GM18498 (cell line): ENCODE data around the gene TLR2.

Source experiments
- ATAC-seq: cut with Tn5 transposase; IDR thresholded peaks from one replicate; pipeline ENCODE4 v1.9.1; 2021; ENCODE audit warnings: mild to moderate bottlenecking, moderate library complexity; ENCODE audit not compliant: unreplicated experiment

TLR2 gene

GRCh38 chr4:153728660-153729059 lies 44.6 kb downstream of the TLR2 start:
- peak; percentile 54 for ATAC-seq

DNA sequence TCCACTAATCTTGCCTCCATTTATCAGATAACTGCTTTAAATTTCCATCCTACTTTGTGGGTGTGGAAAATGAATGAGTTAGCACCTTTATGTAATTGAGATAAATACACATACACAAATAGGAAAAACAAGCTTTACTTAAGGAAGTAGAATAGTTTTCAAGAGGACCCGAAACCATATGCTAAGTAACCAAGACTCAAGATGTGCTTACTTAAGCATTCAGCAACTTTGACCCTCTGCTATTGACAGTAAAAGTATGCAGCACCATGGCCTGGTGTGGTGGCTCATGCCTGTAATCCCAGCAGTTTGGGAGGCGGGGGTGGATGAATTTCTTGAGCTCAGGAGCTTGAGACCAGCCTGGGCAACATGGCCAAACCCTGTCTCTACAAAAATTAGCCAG lies 45.8 kb downstream of the TLR2 start:
- no peak for ATAC-seq

- ATAC-seq: no peak
Measured at GRCh38 chr4:153731239-153731638, 47.2 kb downstream of the TLR2 start.

GRCh38 chr4:153733751-153734448 lies 49.8 kb downstream of the TLR2 start:
- peak; percentile 84 for ATAC-seq

- ATAC-seq: no peak
Measured at GRCh38 chr4:153735906-153736461, 51.9 kb downstream of the TLR2 start.

DNA sequence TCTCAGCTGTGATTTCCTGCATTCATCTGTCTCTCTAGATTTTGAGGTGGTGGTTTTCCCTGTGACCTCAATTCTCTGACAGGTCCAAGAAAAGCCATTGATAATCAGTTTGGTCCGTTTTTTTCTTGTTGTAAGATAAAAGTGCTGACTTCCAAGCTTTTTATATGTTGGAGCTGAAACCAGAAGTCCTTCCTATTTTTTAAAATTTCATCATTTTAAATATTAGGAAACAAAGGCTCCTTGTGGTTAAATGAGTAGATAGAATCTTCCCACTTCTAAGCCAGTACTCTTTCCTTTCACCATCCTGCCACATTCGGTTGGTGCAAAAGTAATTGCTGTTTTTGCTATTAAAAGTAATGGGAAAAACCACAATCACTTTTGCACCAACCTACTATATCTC lies 57.5 kb downstream of the TLR2 start:
- ATAC-seq: no peak

DNA sequence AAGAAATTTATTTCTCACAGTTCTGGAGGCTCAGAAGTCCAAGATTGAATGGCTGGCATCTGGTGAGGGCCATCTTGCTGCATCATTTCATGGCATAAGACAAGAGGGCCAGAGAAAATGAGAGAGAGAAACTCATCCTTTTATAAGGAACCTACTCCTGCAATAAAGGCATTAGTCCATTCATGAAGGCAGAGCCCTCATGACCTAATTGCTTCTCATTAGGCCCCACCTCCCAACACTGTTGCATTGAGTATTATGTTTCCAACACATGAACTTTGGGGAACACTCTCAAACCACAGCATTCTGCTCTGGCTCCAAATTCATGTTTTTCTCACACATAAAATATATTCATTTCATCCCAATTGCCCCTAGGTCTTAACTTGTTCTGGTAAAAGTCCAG lies 61.6 kb downstream of the TLR2 start:
- no peak for ATAC-seq

DNA sequence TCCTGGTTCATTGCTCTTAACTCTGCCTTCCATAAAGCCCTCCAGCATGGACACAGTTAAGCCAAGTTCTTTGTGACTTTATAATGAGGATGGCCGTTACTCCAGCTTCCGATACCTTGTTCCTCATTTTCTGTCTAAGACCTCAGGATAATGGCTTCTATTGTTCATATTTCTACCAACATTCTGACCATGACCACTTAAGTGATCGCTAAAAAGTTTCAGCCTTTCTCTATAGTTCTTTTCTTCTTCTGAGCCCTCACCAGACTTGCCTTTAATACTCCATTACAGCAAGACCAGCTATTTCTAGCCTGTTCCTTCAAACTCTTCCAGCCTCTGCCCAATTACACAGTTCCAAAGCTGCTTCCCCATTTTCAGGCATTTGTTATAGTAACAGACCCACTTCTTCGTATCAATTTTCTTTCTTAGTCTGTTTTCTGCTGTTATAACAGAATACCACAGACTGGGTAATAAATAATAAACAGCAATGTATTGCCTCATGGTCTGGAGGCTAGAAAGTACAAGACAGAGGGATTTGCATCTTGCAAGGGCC lies 63.4 kb downstream of the TLR2 start:
- ATAC-seq: no peak

- no peak for ATAC-seq
Measured at GRCh38 chr4:153748378-153748777, 64.3 kb downstream of the TLR2 start.

DNA sequence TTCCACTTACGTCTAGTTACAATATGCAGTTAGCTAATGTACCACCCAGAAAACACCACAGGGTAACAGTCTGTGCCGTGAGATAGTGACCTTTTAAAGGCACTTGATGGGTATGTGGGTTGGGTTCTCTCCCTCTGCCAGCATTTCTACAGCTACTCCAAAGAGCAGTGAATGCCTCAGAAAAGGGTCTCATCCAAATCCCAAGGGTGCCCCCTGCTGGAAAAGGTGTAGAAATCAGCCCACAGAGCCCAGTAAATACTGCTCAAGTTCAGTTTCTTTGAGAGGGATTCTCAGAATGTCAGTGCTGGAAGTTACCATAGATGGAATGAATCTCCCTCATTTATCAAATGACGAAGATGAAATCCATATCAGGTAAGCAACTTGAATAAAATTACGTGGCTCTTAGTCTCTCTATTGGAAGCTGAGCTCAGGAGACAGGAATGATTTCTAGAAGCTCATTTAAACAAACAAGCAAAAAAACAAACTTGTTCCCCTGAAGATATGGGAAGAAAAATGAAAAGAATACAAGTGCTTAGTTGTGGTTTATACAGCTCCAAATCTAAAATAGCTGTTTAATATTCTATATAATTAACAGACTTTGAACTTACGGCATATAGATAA lies 66.2 kb downstream of the TLR2 start:
- peak; percentile 90 for ATAC-seq

DNA sequence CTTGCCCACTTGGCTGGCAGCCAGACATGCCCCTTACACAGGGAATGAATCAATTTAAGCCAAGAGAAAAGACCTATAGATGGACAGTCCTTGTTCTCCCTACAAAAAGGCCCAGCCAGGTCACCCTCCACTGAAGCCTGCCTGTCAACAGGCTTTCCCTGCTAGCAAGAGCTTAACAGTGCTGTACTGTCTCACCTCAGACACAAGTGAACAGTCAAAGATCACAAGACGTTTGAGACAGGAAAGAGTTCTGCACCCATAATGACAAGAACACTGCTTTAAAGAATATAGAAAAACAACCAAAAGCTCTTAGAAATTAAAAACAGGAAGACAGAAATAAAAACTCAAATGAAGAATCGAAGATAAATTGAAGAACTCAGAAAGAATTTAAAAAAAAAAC lies 71.1 kb downstream of the TLR2 start:
- ATAC-seq: no peak
